KMS-11 (cell line): ENCODE measurements around the gene TBC1D21.

Experiments used
- H2AFZ ChIP-seq: fragments of 200-600 bp; sonication (generic); 2 replicates; pipeline ENCODE4 v1.6.1; 2016; ENCODE audit warnings: antibody characterized with exemption, mixed run types, low read depth
- H3K27ac ChIP-seq: fragments of 200-600 bp; sonication (generic); 2 replicates; pipeline ENCODE4 v1.6.1; 2016; ENCODE audit warnings: mild to moderate bottlenecking, mixed run types
- H3K27me3 ChIP-seq: fragments of 200-600 bp; sonication (generic); 2 replicates; pipeline ENCODE4 v1.6.1; 2017; ENCODE audit warnings: mild to moderate bottlenecking, low read depth, mixed run types, moderate library complexity; ENCODE audit not compliant: insufficient read depth
- H3K36me3 ChIP-seq: fragments of 200-600 bp; sonication (generic); 2 replicates; pipeline ENCODE4 v1.6.1; 2017; ENCODE audit warnings: mild to moderate bottlenecking, mixed run types; ENCODE audit not compliant: insufficient read depth
- H3K4me1 ChIP-seq: fragments of 200-600 bp; sonication (generic); 2 replicates; pipeline ENCODE4 v1.6.1; 2016; ENCODE audit warnings: mild to moderate bottlenecking, low read depth, mixed run types; ENCODE audit not compliant: poor library complexity, severe bottlenecking
- H3K4me2 ChIP-seq: fragments of 200-600 bp; sonication (generic); 2 replicates; pipeline ENCODE4 v1.7.0; 2016; ENCODE audit warnings: mild to moderate bottlenecking, mixed run types
- H3K4me3 ChIP-seq: fragments of 200-600 bp; sonication (generic); IDR thresholded peaks from 2 replicates; pipeline ENCODE4 v1.6.1; 2017; ENCODE audit warnings: low read depth, low read length, mixed read lengths; ENCODE audit not compliant: insufficient read depth
- H3K79me2 ChIP-seq: fragments of 200-600 bp; sonication (generic); 2 replicates; pipeline ENCODE4 v1.6.1; 2016; ENCODE audit warnings: low read depth, mixed run types; ENCODE audit not compliant: insufficient read depth
- H3K9ac ChIP-seq: fragments of 200-600 bp; sonication (generic); 2 replicates; pipeline ENCODE4 v1.6.1; 2016; ENCODE audit warnings: mild to moderate bottlenecking, mixed run types
- H4K20me1 ChIP-seq: fragments of 200-600 bp; sonication (generic); 2 replicates; pipeline ENCODE4 v1.6.1; 2016; ENCODE audit warnings: mild to moderate bottlenecking, mixed run types; ENCODE audit not compliant: insufficient read depth
- CTCF ChIP-seq: fragments of 200-600 bp; sonication (generic); conservative IDR thresholded peaks from 2 replicates; pipeline ENCODE4 v1.6.1; 2017; ENCODE audit warnings: low read depth, mild to moderate bottlenecking, antibody characterized with exemption, low read length, moderate library complexity, mixed read lengths

TBC1D21 gene

GRCh38 chr15:73909651-73910050 lies 36.3 kb downstream of the TBC1D21 start:
- Histone ChIP-seq H3K4me2 (no peak overlapping the region), H3K9ac (no peak overlapping the region), H3K27me3 (no peaks in the 10 kb centered on the region), H2AFZ (no peak overlapping the region), H3K79me2 (no peaks in the 10 kb centered on the region), H3K36me3 (no peaks in the 10 kb centered on the region), H3K4me1 (no peaks in the 10 kb centered on the region), H3K4me3 (no peak overlapping the region), H4K20me1 (no peaks in the 10 kb centered on the region), H3K27ac (no peak overlapping the region)
- TF ChIP-seq CTCF = no peak

GRCh38 chr15:73910522-73911303 lies 37.3 kb downstream of the TBC1D21 start:
- Histone ChIP-seq H3K27me3 (no peaks in the 10 kb centered on the region), H2AFZ (no peak overlapping the region), H3K36me3 (no peaks in the 10 kb centered on the region), H3K79me2 (no peaks in the 10 kb centered on the region), H4K20me1 (no peaks in the 10 kb centered on the region), H3K4me1 (no peaks in the 10 kb centered on the region), H3K27ac (no peak overlapping the region), H3K4me3 (no peak overlapping the region), H3K4me2 (no peak overlapping the region), H3K9ac (no peak overlapping the region)
- TF ChIP-seq CTCF = no peak

GRCh38 chr15:73912030-73912596 lies 38.7 kb downstream of the TBC1D21 start:
- H3K9ac ChIP-seq = no peak overlapping the region
- H3K4me3 ChIP-seq = no peak overlapping the region
- no peaks in the 10 kb centered on the region for H3K27me3 ChIP-seq
- H3K4me2 ChIP-seq = no peak overlapping the region
- H3K27ac ChIP-seq = no peak overlapping the region
- H3K36me3 ChIP-seq = no peaks in the 10 kb centered on the region
- no peak for TF ChIP-seq CTCF
- H3K79me2 ChIP-seq = no peaks in the 10 kb centered on the region
- H4K20me1 ChIP-seq = no peaks in the 10 kb centered on the region
- no peaks in the 10 kb centered on the region for H3K4me1 ChIP-seq
- no peak overlapping the region for H2AFZ ChIP-seq

- no peaks in the 10 kb centered on the region for H3K79me2 ChIP-seq
- no peak for TF ChIP-seq CTCF
- H3K4me1 ChIP-seq = no peaks in the 10 kb centered on the region
- no peaks in the 10 kb centered on the region for H3K27me3 ChIP-seq
- no peaks in the 10 kb centered on the region for H4K20me1 ChIP-seq
- no peak overlapping the region for H2AFZ ChIP-seq
- no peaks in the 10 kb centered on the region for H3K36me3 ChIP-seq
- no peak overlapping the region for H3K27ac ChIP-seq
- no peak overlapping the region for H3K9ac ChIP-seq
- no peak overlapping the region for H3K4me3 ChIP-seq
- no peak overlapping the region for H3K4me2 ChIP-seq
Measured at GRCh38 chr15:73914145-73914544, 40.8 kb downstream of the TBC1D21 start.
